Transverse colon (tissue), 4 donors: Measurements from ENCODE around the gene ZSCAN5C. TPM values are rescaled to one million over a fixed set of nuclear protein-coding genes. Genes with fewer than 3 reads are reported as not detected.
A peak's percentile ranks its signal among the peaks of the same experiment; 100 is the strongest.

Experiments
- DNase-seq: peaks from one replicate; pipeline ENCODE4 v3.0.0-alpha.2; 2019
- H3K27ac ChIP-seq, 4 donors: fragments of 200-600 bp; sonication (generic); 2 replicates each; pipeline ENCODE4 v1.5.1; 2016 to 2018; ENCODE audit warnings: inconsistent platforms in 4 of 4
- H3K27me3 ChIP-seq: fragments of 200-600 bp; sonication (generic); 2 replicates; pipeline ENCODE4 v1.5.1; 2017; ENCODE audit warnings: inconsistent platforms
- H3K36me3 ChIP-seq, 4 donors: fragments of 200-600 bp; sonication (generic); 2 replicates each; pipeline ENCODE4 v1.5.1; 2017 to 2019; ENCODE audit warnings: inconsistent platforms in 4 of 4
- H3K4me1 ChIP-seq, 4 donors: fragments of 200-600 bp; sonication (generic); 2 replicates each; pipeline ENCODE4 v1.5.1; 2017 to 2020; ENCODE audit warnings: inconsistent platforms in 4 of 4
- H3K4me3 ChIP-seq, 4 donors: fragments of 200-600 bp; sonication (generic); 1 replicate in 1 of 4; 2 replicates in 3 of 4; pipeline versions ENCODE4 v1.5.1 to v1.6.1; 2017 to 2019; ENCODE audit warnings: inconsistent platforms in 4 of 4
- H3K9me3 ChIP-seq, 2 donors: fragments of 200-600 bp; sonication (generic); 2 replicates each; pipeline ENCODE4 v1.5.1; 2017 to 2019; ENCODE audit warnings: inconsistent platforms in 2 of 2
- EP300 ChIP-seq: sonication (generic); formaldehyde crosslinking; IDR thresholded peaks from one replicate; pipeline ENCODE4 v1.6.1; 2017; ENCODE audit warnings: antibody characterized with exemption, low read depth
- POLR2A ChIP-seq: fragments of 450-650 bp; IDR thresholded peaks from one replicate; pipeline ENCODE4 v1.6.1; 2016; ENCODE audit warnings: antibody characterized with exemption, mild to moderate bottlenecking, moderate library complexity
- POLR2AphosphoS5 ChIP-seq, 3 donors: sonication (generic); formaldehyde crosslinking; IDR thresholded peaks; one replicate each; pipeline ENCODE4 v1.6.1; 2016; ENCODE audit warnings: antibody characterized with exemption in 3 of 3
- WGBS, 2 donors: methylation state at CpG; one replicate each; pipeline ENCODE4 v1.1.5; 2018; ENCODE audit warnings: low coverage in 1 of 2; 5-methylcytosine and 5-hydroxymethylcytosine counted together
- in situ Hi-C, 4 donors: fragments of 200-750 bp; cut with MboI; loops; one replicate each; pipeline versions ENCODE4 v1.15.0 to v1.15.1; 2017; ENCODE audit warnings: low sequenced_read_pairs in 3 of 4, low pct_ligation_motif_present in 1 of 4, low pct_unique_long_range_greater_than_20kb in 1 of 4
- intact Hi-C: fragments of 100-400 bp; cut with DNase I; formaldehyde crosslinking; loops from one replicate; pipeline ENCODE4 v1.15.1; 2023; ENCODE audit warnings: low total_unique reads
- total RNA-seq, 4 donors: library from RNA; depleted of rRNA; stranded (reverse); fragments of >200 nt; gene quantifications; one replicate each; pipeline ENCODE4 v1.1.0, GENCODE V29; 2016
- TF ChIP-seq, protein P1 (sequence below), 5 experiments: fragments of 200-600 bp in 3 of 5; fragments of 450-650 bp in 2 of 5; sonication (generic) in 3 of 5; IDR thresholded peaks; 1 replicate in 2 of 5; 2 replicates in 3 of 5; pipeline ENCODE4 v1.5.1; 2016 to 2017; ENCODE audit warnings: antibody characterized with exemption in 5 of 5, inconsistent platforms in 3 of 5, mild to moderate bottlenecking in 2 of 5, moderate library complexity in 1 of 5

Gene ZSCAN5C
- total RNA-seq, 4 donors from 2014 or later: not detected

GRCh38 chr19:56253737-56254136 lies 51.7 kb downstream of the ZSCAN5C start:
- in situ Hi-C loops: loop anchor here in 1 of 4 donors (10.0 kb wide), 1 partner anchor 91 kb away; no protein-coding TSS in a partner anchor
- DNase-seq: no peak
- H3K27me3 ChIP-seq: no peaks in the 10 kb centered on the region
- intact Hi-C loops: loop anchor here (10.0 kb wide), 1 partner anchor 101 kb away; no protein-coding TSS in a partner anchor
- H3K9me3 ChIP-seq: no peaks in the 10 kb centered on the region
- no peak for TF ChIP-seq POLR2AphosphoS5 (IDR thresholded peaks at IDR 0.05)
- TF ChIP-seq, protein P1, sequence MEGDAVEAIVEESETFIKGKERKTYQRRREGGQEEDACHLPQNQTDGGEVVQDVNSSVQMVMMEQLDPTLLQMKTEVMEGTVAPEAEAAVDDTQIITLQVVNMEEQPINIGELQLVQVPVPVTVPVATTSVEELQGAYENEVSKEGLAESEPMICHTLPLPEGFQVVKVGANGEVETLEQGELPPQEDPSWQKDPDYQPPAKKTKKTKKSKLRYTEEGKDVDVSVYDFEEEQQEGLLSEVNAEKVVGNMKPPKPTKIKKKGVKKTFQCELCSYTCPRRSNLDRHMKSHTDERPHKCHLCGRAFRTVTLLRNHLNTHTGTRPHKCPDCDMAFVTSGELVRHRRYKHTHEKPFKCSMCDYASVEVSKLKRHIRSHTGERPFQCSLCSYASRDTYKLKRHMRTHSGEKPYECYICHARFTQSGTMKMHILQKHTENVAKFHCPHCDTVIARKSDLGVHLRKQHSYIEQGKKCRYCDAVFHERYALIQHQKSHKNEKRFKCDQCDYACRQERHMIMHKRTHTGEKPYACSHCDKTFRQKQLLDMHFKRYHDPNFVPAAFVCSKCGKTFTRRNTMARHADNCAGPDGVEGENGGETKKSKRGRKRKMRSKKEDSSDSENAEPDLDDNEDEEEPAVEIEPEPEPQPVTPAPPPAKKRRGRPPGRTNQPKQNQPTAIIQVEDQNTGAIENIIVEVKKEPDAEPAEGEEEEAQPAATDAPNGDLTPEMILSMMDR (IDR thresholded peaks at IDR 0.05): peak; percentile 17 to 34 (median 26)
- H3K4me3 ChIP-seq: no peak overlapping the region
- no peaks in the 10 kb centered on the region for H3K4me1 ChIP-seq
- no peak overlapping the region for H3K27ac ChIP-seq
- 44 to 49% methylated on average over 5 of the region's 5 CpGs for WGBS, 2 donors
- no peaks in the 10 kb centered on the region for H3K36me3 ChIP-seq

GRCh38 chr19:56258272-56258671 lies 56.2 kb downstream of the ZSCAN5C start:
- TF ChIP-seq POLR2A: no peak
- TF ChIP-seq, protein P1 (IDR thresholded peaks at IDR 0.05): no peak
- TF ChIP-seq EP300: no peak
- no peak for TF ChIP-seq POLR2AphosphoS5 (IDR thresholded peaks at IDR 0.05)
- 94% methylated on average over 12 of the region's 12 CpGs; no CpG with 5 or more reads in 1 of the 2 donors for WGBS, 2 donors
- no peak overlapping the region for H3K4me3 ChIP-seq
- H3K27ac ChIP-seq: no peak overlapping the region
- in situ Hi-C loops: loop anchor here in 1 of 4 donors (10.0 kb wide), 1 partner anchor 87 kb away; no protein-coding TSS in a partner anchor
- DNase-seq: no peak
- H3K4me1 ChIP-seq: no peaks in the 10 kb centered on the region
- intact Hi-C loops: loop anchor here (10.0 kb wide), 1 partner anchor 97 kb away; no protein-coding TSS in a partner anchor
- H3K9me3 ChIP-seq: no peaks in the 10 kb centered on the region
- H3K36me3 ChIP-seq: no peaks in the 10 kb centered on the region
- H3K27me3 ChIP-seq: no peaks in the 10 kb centered on the region

Other genes with a start within 250 kb of the ZSCAN5C start
- not detected for gene NLRP5, start 215.5 kb upstream of the ZSCAN5C start, total RNA-seq
- 10 to 100 TPM; 24.9 to 53.1 (median 27.4) TPM for gene ZNF787, start 81.0 kb upstream of the ZSCAN5C start, total RNA-seq
- 100 to 1,000 TPM in 1 of 4 donors, 10 to 100 TPM in 3; 20.7 to 148 (median 39.2) TPM for gene ZNF444, start 61.0 kb upstream of the ZSCAN5C start, total RNA-seq
- not detected for gene GALP, start 26.3 kb upstream of the ZSCAN5C start, total RNA-seq
- not detected for gene ZSCAN5B, start 4.5 kb upstream of the ZSCAN5C start, total RNA-seq
- gene EDDM13, start 70.5 kb downstream of the ZSCAN5C start, total RNA-seq: not detected
- 10 to 100 TPM in 3 of 4 donors, 1 to 10 TPM in 1; 8.2 to 15.2 (median 12.6) TPM for gene ZSCAN5A, start 112.6 kb downstream of the ZSCAN5C start, total RNA-seq
- gene ZNF582, start 191.3 kb downstream of the ZSCAN5C start, total RNA-seq: 10 to 100 TPM in 1 of 4 donors, 1 to 10 TPM in 2, not detected in 1; 1.5 to 10.8 (median 5.2) TPM
- gene ZNF583, start 202.1 kb downstream of the ZSCAN5C start, total RNA-seq: 1 to 10 TPM; 3.3 to 4.1 (median 3.5) TPM